Measurements from ENCODE around the gene LMO7.

Gene LMO7

GRCh38 chr13:75860935-75861334 is 224.8 kb downstream of the LMO7 start:
- no peak for DNase-seq

GRCh38 chr13:75861786-75862185 is 225.7 kb downstream of the LMO7 start:
- no peak for DNase-seq

- DNase-seq: no peak
Measured at GRCh38 chr13:75864718-75865117, 228.6 kb downstream of the LMO7 start.

- no peak for DNase-seq
Measured at GRCh38 chr13:75867379-75868117, 231.4 kb downstream of the LMO7 start.

GRCh38 chr13:75869981-75870380 is 233.9 kb downstream of the LMO7 start:
- DNase-seq: peak; percentile 8

GRCh38 chr13:75870397-75870903 is 234.3 kb downstream of the LMO7 start:
- DNase-seq: peak; percentile 21

- DNase-seq: no peak
Measured at GRCh38 chr13:75871059-75871458, 234.9 kb downstream of the LMO7 start.

GRCh38 chr13:75872980-75873379 is 236.8 kb downstream of the LMO7 start:
- DNase-seq: no peak

GRCh38 chr13:75873494-75873893 is 237.4 kb downstream of the LMO7 start:
- DNase-seq: no peak

- DNase-seq: no peak
Measured at GRCh38 chr13:75875450-75875849, 239.3 kb downstream of the LMO7 start.

- DNase-seq: peak; percentile 62
Measured at GRCh38 chr13:75876142-75877050, 240.3 kb downstream of the LMO7 start.

- DNase-seq: no peak
Measured at GRCh38 chr13:75877071-75877470, 240.9 kb downstream of the LMO7 start.

- no peak for DNase-seq
Measured at GRCh38 chr13:75879656-75880055, 243.5 kb downstream of the LMO7 start.

- no peak for DNase-seq
Measured at GRCh38 chr13:75881109-75881775, 245.1 kb downstream of the LMO7 start.

- DNase-seq: no peak
Measured at GRCh38 chr13:75882261-75882660, 246.1 kb downstream of the LMO7 start.

GRCh38 chr13:75889427-75889826 is 253.3 kb downstream of the LMO7 start:
- DNase-seq: no peak

- DNase-seq: no peak
Measured at GRCh38 chr13:75895168-75895567, 259.0 kb downstream of the LMO7 start.

- no peak for DNase-seq
Measured at GRCh38 chr13:75896271-75896670, 260.1 kb downstream of the LMO7 start.

- no peak for DNase-seq
Measured at GRCh38 chr13:75897386-75897785, 261.3 kb downstream of the LMO7 start.

- no peak for DNase-seq
Measured at GRCh38 chr13:75901501-75901900, 265.4 kb downstream of the LMO7 start.

GRCh38 chr13:75902166-75903104 is 266.3 kb downstream of the LMO7 start:
- DNase-seq: no peak

- no peak for DNase-seq
Measured at GRCh38 chr13:75904012-75904411, 267.9 kb downstream of the LMO7 start.

All from CD4-positive, alpha-beta T cell treated with Interleukin-17A for 4 hours (primary cell).